Measurements from ENCODE around the gene SPECC1. TPM values are rescaled to one million over a fixed set of nuclear protein-coding genes. Genes with fewer than 3 reads are reported as not detected.

SPECC1 gene
- total RNA-seq, 1 experiment from 2014 or later = 55.3 TPM

DNA sequence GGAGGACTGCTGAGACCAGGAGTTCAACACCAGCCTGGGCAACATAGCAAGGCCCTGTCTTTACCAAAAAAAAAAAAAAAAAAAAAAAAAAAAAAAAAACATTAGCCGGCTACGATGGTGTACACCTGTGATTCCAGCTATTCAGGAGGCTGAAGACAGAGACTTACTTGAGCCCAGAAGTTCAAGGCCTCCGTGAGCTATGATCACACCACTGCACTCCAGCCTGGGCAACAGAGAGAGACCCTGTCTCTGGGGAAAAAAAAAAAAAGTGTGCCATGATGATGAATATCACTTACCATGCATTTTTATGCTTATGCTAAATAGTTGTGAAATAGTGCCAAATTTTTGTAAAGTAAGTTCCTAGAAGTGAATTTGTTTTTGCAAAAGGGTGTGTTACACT, 261.2 kb downstream of the SPECC1 start:
- no peak overlapping the region for H3K27ac Mint-ChIP-seq (ENCODE audit: low read depth, unreplicated experiment)
- peaks cover 20% of the 10 kb centered on the region for H3K36me3 Mint-ChIP-seq (ENCODE audit: insufficient read depth, unreplicated experiment)
- intact Hi-C loops (cut with micrococcal nuclease) = no loop called here
- DNase-seq (ENCODE audit: unreplicated experiment) = no peak
- H3K9me3 Mint-ChIP-seq (ENCODE audit: unreplicated experiment) = no peaks in the 10 kb centered on the region
- H3K4me1 Mint-ChIP-seq (ENCODE audit: insufficient read depth, unreplicated experiment) = peaks cover 12% of the 10 kb centered on the region
- ChIA-PET POLR2A (interaction anchor here (0.6 to 0.7 kb wide), 2 partner anchors 23 to 598 kb away, joined by 3 read pairs; no protein-coding TSS in a partner anchor), CTCF (interaction anchor here (0.6 to 0.7 kb wide), 5 partner anchors 141 to 1323 kb away, joined by 3 to 4 read pairs (median 3); no protein-coding TSS in a partner anchor)
- H3K4me3 Mint-ChIP-seq (ENCODE audit: unreplicated experiment) = no peak overlapping the region
- H3K27me3 Mint-ChIP-seq (ENCODE audit: insufficient read depth, unreplicated experiment) = no peaks in the 10 kb centered on the region
- BruUV-seq (replicated peaks) = no TSS peak
- TF ChIP-seq, protein P1, sequence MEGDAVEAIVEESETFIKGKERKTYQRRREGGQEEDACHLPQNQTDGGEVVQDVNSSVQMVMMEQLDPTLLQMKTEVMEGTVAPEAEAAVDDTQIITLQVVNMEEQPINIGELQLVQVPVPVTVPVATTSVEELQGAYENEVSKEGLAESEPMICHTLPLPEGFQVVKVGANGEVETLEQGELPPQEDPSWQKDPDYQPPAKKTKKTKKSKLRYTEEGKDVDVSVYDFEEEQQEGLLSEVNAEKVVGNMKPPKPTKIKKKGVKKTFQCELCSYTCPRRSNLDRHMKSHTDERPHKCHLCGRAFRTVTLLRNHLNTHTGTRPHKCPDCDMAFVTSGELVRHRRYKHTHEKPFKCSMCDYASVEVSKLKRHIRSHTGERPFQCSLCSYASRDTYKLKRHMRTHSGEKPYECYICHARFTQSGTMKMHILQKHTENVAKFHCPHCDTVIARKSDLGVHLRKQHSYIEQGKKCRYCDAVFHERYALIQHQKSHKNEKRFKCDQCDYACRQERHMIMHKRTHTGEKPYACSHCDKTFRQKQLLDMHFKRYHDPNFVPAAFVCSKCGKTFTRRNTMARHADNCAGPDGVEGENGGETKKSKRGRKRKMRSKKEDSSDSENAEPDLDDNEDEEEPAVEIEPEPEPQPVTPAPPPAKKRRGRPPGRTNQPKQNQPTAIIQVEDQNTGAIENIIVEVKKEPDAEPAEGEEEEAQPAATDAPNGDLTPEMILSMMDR (IDR thresholded peaks at IDR 0.05; ENCODE audit: unreplicated experiment) = no peak

DNA sequence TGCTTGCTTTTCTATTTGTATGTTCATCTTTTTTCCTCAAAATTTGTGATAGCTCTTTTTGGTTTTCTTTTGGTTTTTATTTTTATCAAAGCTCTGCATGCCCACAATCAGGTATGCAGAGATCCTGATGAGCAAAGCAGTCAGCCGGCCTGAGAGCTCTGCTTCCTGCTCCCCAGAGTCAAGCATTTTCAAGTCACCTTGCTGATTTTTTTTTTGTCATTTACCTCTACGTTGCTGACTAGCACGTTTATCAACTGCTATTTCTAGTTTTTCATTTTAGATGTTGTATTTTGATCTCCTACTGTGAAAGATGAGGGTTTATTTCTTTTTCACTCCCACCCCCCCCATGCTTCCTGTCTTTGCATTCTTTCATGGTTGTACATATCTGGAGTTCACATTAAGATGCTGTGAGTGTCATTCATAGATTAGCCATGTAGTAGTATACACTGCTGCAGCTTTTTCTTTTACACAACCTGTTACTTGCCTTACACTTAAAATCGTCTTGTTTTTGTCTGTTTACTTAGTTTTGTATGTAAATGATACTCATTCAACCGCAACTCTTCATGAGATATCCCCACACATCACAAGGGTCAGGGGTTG, 262.0 kb downstream of the SPECC1 start:
- no peaks in the 10 kb centered on the region for H3K27me3 Mint-ChIP-seq (ENCODE audit: insufficient read depth, unreplicated experiment)
- H3K9me3 Mint-ChIP-seq (ENCODE audit: unreplicated experiment) = no peaks in the 10 kb centered on the region
- no peak overlapping the region for H3K4me3 Mint-ChIP-seq (ENCODE audit: unreplicated experiment)
- TF ChIP-seq, protein P1 (IDR thresholded peaks at IDR 0.05; ENCODE audit: unreplicated experiment) = no peak
- intact Hi-C loops (cut with micrococcal nuclease) = no loop called here
- CTCF ChIA-PET = interaction anchor here (0.7 kb wide), 1 partner anchor 1323 kb away, joined by 3 read pairs; no protein-coding TSS in a partner anchor
- BruUV-seq (replicated peaks) = no TSS peak
- H3K4me1 Mint-ChIP-seq (ENCODE audit: insufficient read depth, unreplicated experiment) = peaks cover 12% of the 10 kb centered on the region
- POLR2A ChIA-PET = interaction anchor here (0.7 kb wide), 1 partner anchor 598 kb away, joined by 3 read pairs; no protein-coding TSS in a partner anchor
- H3K36me3 Mint-ChIP-seq (ENCODE audit: insufficient read depth, unreplicated experiment) = peaks cover 20% of the 10 kb centered on the region
- DNase-seq (ENCODE audit: unreplicated experiment) = no peak
- H3K27ac Mint-ChIP-seq (ENCODE audit: low read depth, unreplicated experiment) = no peak overlapping the region

DNA sequence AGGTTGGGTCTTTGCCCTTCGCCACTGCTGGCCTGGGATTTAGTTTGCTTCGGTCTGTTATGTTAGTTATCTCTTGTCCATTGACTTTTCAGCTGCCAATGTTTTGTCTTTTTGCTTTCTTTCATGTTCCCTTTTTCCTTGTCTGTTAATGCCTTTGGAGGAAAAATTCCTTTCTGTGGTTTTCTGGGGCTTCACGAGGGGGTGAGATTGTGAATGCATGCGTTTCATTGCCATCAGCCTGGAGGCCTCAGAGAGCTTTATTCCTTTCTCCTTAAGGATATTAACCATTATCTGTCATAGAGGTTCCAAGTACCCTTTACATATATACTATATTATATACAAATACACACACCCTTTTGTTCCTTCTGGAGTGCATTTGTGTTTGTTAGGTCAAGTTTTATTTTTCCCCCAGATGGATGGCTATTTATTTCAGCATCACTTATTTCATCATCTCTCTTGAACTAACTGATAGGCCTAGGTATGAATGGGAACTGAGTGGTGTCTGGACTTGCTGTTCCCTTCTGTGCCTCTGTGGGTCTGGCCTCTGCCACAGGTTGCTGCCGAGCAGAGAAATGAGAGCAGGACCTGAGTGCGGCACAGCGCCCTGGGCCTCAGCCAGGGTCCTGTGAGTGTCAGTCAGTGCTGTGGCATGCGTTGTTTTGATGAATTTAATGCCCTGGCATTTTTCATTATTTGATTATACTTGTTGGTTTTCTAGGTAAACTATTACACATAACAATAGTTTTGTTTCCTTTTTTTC, 264.8 kb downstream of the SPECC1 start:
- Mint-ChIP-seq H3K9me3 (ENCODE audit: unreplicated experiment) (no peaks in the 10 kb centered on the region), H3K27me3 (ENCODE audit: insufficient read depth, unreplicated experiment) (no peaks in the 10 kb centered on the region), H3K27ac (ENCODE audit: low read depth, unreplicated experiment) (no peak overlapping the region), H3K36me3 (ENCODE audit: insufficient read depth, unreplicated experiment) (peaks cover 31% of the 10 kb centered on the region), H3K4me3 (ENCODE audit: unreplicated experiment) (no peak overlapping the region), H3K4me1 (ENCODE audit: insufficient read depth, unreplicated experiment) (no peaks in the 10 kb centered on the region)
- ChIA-PET CTCF (interaction anchor here (0.7 kb wide), 1 partner anchor 9 kb away, joined by 3 read pairs; no protein-coding TSS in a partner anchor), POLR2A (no interaction called here)
- no TSS peak for BruUV-seq (replicated peaks)
- intact Hi-C loops (cut with micrococcal nuclease) = no loop called here
- DNase-seq (ENCODE audit: unreplicated experiment) = no peak
- TF ChIP-seq, protein P1 (IDR thresholded peaks at IDR 0.05; ENCODE audit: unreplicated experiment) = no peak

DNA sequence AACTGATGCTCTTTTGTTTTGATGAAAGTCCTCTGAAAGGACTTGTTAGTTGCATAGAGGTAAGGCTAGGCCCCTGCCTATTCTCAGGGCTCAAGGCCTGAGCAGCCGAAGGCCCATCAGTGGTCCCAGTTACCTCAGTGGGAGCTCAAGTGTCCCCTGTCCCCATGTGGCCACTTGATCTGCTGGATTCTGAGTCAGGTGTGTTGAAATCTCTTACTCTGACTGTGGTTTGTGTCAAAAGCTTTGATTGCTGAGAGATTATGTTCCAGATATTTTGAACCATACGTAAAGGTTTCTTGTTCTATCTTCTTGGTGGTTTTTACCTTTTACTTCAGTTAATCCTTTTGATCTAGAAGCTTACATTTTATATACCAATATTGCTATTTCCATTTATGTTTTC, 266.5 kb downstream of the SPECC1 start:
- no TSS peak for BruUV-seq (replicated peaks)
- Mint-ChIP-seq H3K4me3 (ENCODE audit: unreplicated experiment) (no peak overlapping the region), H3K36me3 (ENCODE audit: insufficient read depth, unreplicated experiment) (peaks cover 24% of the 10 kb centered on the region), H3K27me3 (ENCODE audit: insufficient read depth, unreplicated experiment) (no peaks in the 10 kb centered on the region), H3K27ac (ENCODE audit: low read depth, unreplicated experiment) (no peak overlapping the region), H3K9me3 (ENCODE audit: unreplicated experiment) (no peaks in the 10 kb centered on the region), H3K4me1 (ENCODE audit: insufficient read depth, unreplicated experiment) (no peaks in the 10 kb centered on the region)
- intact Hi-C loops (cut with micrococcal nuclease) = no loop called here
- ChIA-PET POLR2A (interaction anchor here (0.8 kb wide), 1 partner anchor 23 kb away, joined by 4 read pairs; no protein-coding TSS in a partner anchor), CTCF (interaction anchor here (0.9 kb wide), 1 partner anchor 18 kb away, joined by 4 read pairs; no protein-coding TSS in a partner anchor)
- DNase-seq (ENCODE audit: unreplicated experiment) = no peak
- TF ChIP-seq, protein P1 (IDR thresholded peaks at IDR 0.05; ENCODE audit: unreplicated experiment) = no peak
